DND-41 (cell line): ENCODE results near the gene COX6B2.

Experiments used
- EZH2 ChIP-seq: IDR thresholded peaks from 3 replicates; pipeline ENCODE4 v1.6.1; 2012; ENCODE audit warnings: borderline replicate concordance, low read depth, mild to moderate bottlenecking, moderate library complexity, low read length, inconsistent platforms; ENCODE audit not compliant: severe bottlenecking
- TF ChIP-seq, protein P1 (sequence below): IDR thresholded peaks from 2 replicates; pipeline ENCODE4 v1.5.1; 2012; ENCODE audit warnings: borderline replicate concordance, low read length, moderate library complexity, mild to moderate bottlenecking; ENCODE audit not compliant: poor library complexity, severe bottlenecking; ENCODE audit errors: extremely low read depth

DNA sequence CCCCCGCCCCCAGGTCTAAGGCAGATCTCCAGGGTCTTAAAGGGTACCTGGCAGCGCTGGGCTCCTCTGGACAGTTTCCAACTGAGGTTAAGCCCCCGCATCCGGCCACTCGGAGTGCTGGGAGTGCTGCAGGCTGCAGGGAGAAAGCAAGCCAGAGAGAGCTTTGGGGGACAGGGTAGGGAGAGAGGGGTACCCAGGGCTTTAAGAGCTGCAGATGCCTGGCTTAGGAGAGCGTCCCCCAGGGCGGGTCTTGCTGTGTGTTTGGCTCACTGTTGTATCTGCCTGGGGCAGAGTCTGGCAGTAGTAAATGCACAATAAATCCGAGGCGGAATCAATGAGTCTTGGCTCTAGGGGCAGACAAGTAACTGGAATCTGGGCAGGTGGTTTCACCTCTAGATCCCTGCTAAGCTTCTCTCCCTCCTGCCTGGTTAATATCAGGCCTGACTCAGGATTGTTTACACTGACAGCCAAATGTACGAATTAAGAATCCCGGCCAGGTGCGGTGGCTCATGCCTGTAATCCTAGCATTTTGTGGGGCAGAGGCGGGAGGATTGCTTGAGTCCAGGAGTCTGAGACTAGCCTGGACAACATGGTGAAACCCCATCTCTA is 798 bp upstream of the COX6B2 start:
- no peak for TF ChIP-seq EZH2
- TF ChIP-seq, protein P1, sequence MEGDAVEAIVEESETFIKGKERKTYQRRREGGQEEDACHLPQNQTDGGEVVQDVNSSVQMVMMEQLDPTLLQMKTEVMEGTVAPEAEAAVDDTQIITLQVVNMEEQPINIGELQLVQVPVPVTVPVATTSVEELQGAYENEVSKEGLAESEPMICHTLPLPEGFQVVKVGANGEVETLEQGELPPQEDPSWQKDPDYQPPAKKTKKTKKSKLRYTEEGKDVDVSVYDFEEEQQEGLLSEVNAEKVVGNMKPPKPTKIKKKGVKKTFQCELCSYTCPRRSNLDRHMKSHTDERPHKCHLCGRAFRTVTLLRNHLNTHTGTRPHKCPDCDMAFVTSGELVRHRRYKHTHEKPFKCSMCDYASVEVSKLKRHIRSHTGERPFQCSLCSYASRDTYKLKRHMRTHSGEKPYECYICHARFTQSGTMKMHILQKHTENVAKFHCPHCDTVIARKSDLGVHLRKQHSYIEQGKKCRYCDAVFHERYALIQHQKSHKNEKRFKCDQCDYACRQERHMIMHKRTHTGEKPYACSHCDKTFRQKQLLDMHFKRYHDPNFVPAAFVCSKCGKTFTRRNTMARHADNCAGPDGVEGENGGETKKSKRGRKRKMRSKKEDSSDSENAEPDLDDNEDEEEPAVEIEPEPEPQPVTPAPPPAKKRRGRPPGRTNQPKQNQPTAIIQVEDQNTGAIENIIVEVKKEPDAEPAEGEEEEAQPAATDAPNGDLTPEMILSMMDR: no peak
